ENCODE measurements around the gene SH3RF2.

Gene SH3RF2

GRCh38 chr5:145969714-145970092, 33.3 kb downstream of the SH3RF2 start:
- H3K18ac ChIP-seq (ENCODE audit: low read length): no peak overlapping the region
- no peak overlapping the region for H2AK5ac ChIP-seq (ENCODE audit: low read length)
- H2BK120ac ChIP-seq (ENCODE audit: insufficient read depth, low read length, poor library complexity): no peak overlapping the region
- no peak overlapping the region for H2BK5ac ChIP-seq (ENCODE audit: low read depth, low read length, poor library complexity)
- H4K91ac ChIP-seq (ENCODE audit: low read depth, low read length): no peak overlapping the region
- no peak overlapping the region for H2AFZ ChIP-seq (ENCODE audit: insufficient read depth, low read length, poor library complexity)
- no peak overlapping the region for H3K9ac ChIP-seq (ENCODE audit: low read length)
- H3K23ac ChIP-seq (ENCODE audit: low read length): no peak overlapping the region
- no peaks in the 10 kb centered on the region for H3K4me1 ChIP-seq (ENCODE audit: control insufficient read depth in 1 of 2, insufficient read depth in 2 of 2, low read length in 2 of 2)
- no peak overlapping the region for H3K14ac ChIP-seq (ENCODE audit: low read length)
- H3K79me1 ChIP-seq (ENCODE audit: low read length): no peaks in the 10 kb centered on the region
- H4K8ac ChIP-seq (ENCODE audit: low read depth, low read length): no peak overlapping the region
- H4K12ac ChIP-seq (ENCODE audit: low read depth, low read length): no peak overlapping the region
- no peak overlapping the region for H3K27ac ChIP-seq (ENCODE audit: low read depth, low read length)
- no peaks in the 10 kb centered on the region for H3K27me3 ChIP-seq (ENCODE audit: insufficient read depth, low read length)
- no peaks in the 10 kb centered on the region for H3K79me2 ChIP-seq (ENCODE audit: control insufficient read depth, insufficient read depth, low read length, poor library complexity)
- no peak overlapping the region for H3K4me2 ChIP-seq (ENCODE audit: low read length)
- no CpG with 5 or more reads among the region's 2 CpGs for WGBS (ENCODE audit: extremely low coverage, insufficient coverage, insufficient read length)
- no peak overlapping the region for H2BK12ac ChIP-seq (ENCODE audit: low read length)
- no peak overlapping the region for H3K4me3 ChIP-seq (ENCODE audit: low read depth, low read length)
- no peak for DNase-seq
- no peak overlapping the region for H3K4ac ChIP-seq (ENCODE audit: low read depth, low read length)
- H3K9me3 ChIP-seq (ENCODE audit: insufficient read depth, low read depth, low read length): peaks cover 5% of the 10 kb centered on the region
- H3K36me3 ChIP-seq (ENCODE audit: control insufficient read depth in 1 of 2, insufficient read depth in 2 of 2, low read length in 2 of 2): no peaks in the 10 kb centered on the region

DNA sequence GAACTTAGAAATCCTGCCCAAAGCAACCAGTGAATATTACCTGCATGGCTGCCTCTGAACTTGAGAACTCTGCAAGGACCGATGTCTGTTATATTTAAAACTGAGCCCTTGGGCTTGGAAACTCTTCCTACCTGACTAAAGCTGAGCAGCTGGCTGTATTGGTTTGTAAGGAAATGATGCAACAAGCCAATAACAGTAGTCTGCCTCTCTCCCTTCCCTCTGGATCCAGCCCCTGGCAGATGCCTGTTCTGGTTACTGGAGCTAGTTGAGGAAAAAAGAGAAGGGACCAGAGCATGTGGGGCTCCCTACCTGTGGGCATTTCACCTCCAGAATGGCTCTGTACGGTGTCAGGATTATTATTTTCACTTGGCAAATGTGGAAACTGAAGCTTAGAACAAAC, 34.7 kb downstream of the SH3RF2 start:
- Histone ChIP-seq H3K4me2 (ENCODE audit: low read length) (no peak overlapping the region), H3K23ac (ENCODE audit: low read length) (no peak overlapping the region), H3K79me1 (ENCODE audit: low read length) (no peaks in the 10 kb centered on the region), H2BK12ac (ENCODE audit: low read length) (no peak overlapping the region), H3K14ac (ENCODE audit: low read length) (no peak overlapping the region), H3K4me1 (ENCODE audit: control insufficient read depth in 1 of 2, insufficient read depth in 2 of 2, low read length in 2 of 2) (peaks cover 6% of the 10 kb centered on the region in 2 experiments), H3K27me3 (ENCODE audit: insufficient read depth, low read length) (no peaks in the 10 kb centered on the region), H3K79me2 (ENCODE audit: control insufficient read depth, insufficient read depth, low read length, poor library complexity) (no peaks in the 10 kb centered on the region), H3K4me3 (ENCODE audit: low read depth, low read length) (no peak overlapping the region), H4K8ac (ENCODE audit: low read depth, low read length) (no peak overlapping the region), H2AFZ (ENCODE audit: insufficient read depth, low read length, poor library complexity) (no peak overlapping the region), H3K27ac (ENCODE audit: low read depth, low read length) (no peak overlapping the region), H2BK5ac (ENCODE audit: low read depth, low read length, poor library complexity) (no peak overlapping the region), H2BK120ac (ENCODE audit: insufficient read depth, low read length, poor library complexity) (no peak overlapping the region), H3K4ac (ENCODE audit: low read depth, low read length) (no peak overlapping the region), H4K91ac (ENCODE audit: low read depth, low read length) (no peak overlapping the region), H3K9me3 (ENCODE audit: insufficient read depth, low read depth, low read length) (peaks cover 5% of the 10 kb centered on the region), H3K36me3 (ENCODE audit: control insufficient read depth in 1 of 2, insufficient read depth in 2 of 2, low read length in 2 of 2) (no peaks in the 10 kb centered on the region), H2AK5ac (ENCODE audit: low read length) (no peak overlapping the region), H3K9ac (ENCODE audit: low read length) (no peak overlapping the region), H3K18ac (ENCODE audit: low read length) (no peak overlapping the region), H4K12ac (ENCODE audit: low read depth, low read length) (no peak overlapping the region)
- no CpG with 5 or more reads among the region's 2 CpGs for WGBS (ENCODE audit: extremely low coverage, insufficient coverage, insufficient read length)
- DNase-seq: no peak

- no peak overlapping the region for H2BK120ac ChIP-seq (ENCODE audit: insufficient read depth, low read length, poor library complexity)
- no peak overlapping the region for H2BK12ac ChIP-seq (ENCODE audit: low read length)
- no peak overlapping the region for H3K4ac ChIP-seq (ENCODE audit: low read depth, low read length)
- no peak overlapping the region for H3K27ac ChIP-seq (ENCODE audit: low read depth, low read length)
- no peaks in the 10 kb centered on the region for H3K79me2 ChIP-seq (ENCODE audit: control insufficient read depth, insufficient read depth, low read length, poor library complexity)
- H4K12ac ChIP-seq (ENCODE audit: low read depth, low read length): no peak overlapping the region
- no peak overlapping the region for H3K4me3 ChIP-seq (ENCODE audit: low read depth, low read length)
- no peak overlapping the region for H4K8ac ChIP-seq (ENCODE audit: low read depth, low read length)
- no peak overlapping the region for H3K9ac ChIP-seq (ENCODE audit: low read length)
- H4K91ac ChIP-seq (ENCODE audit: low read depth, low read length): no peak overlapping the region
- no peaks in the 10 kb centered on the region for H3K79me1 ChIP-seq (ENCODE audit: low read length)
- no peak overlapping the region for H3K18ac ChIP-seq (ENCODE audit: low read length)
- H3K9me3 ChIP-seq (ENCODE audit: insufficient read depth, low read depth, low read length): peaks cover 5% of the 10 kb centered on the region
- DNase-seq: no peak
- no peak overlapping the region for H2AK5ac ChIP-seq (ENCODE audit: low read length)
- WGBS (ENCODE audit: extremely low coverage, insufficient coverage, insufficient read length): no CpG with 5 or more reads among the region's 1 CpG
- no peak overlapping the region for H3K23ac ChIP-seq (ENCODE audit: low read length)
- no peak overlapping the region for H3K4me2 ChIP-seq (ENCODE audit: low read length)
- H2BK5ac ChIP-seq (ENCODE audit: low read depth, low read length, poor library complexity): no peak overlapping the region
- no peaks in the 10 kb centered on the region for H3K36me3 ChIP-seq (ENCODE audit: control insufficient read depth in 1 of 2, insufficient read depth in 2 of 2, low read length in 2 of 2)
- H3K4me1 ChIP-seq (ENCODE audit: control insufficient read depth in 1 of 2, insufficient read depth in 2 of 2, low read length in 2 of 2): peaks cover 6% of the 10 kb centered on the region in 2 experiments
- H3K14ac ChIP-seq (ENCODE audit: low read length): no peak overlapping the region
- no peak overlapping the region for H2AFZ ChIP-seq (ENCODE audit: insufficient read depth, low read length, poor library complexity)
- no peaks in the 10 kb centered on the region for H3K27me3 ChIP-seq (ENCODE audit: insufficient read depth, low read length)
Observed at GRCh38 chr5:145971701-145972100, 35.3 kb downstream of the SH3RF2 start.

- no CpG with 5 or more reads among the region's 3 CpGs for WGBS (ENCODE audit: extremely low coverage, insufficient coverage, insufficient read length)
- Histone ChIP-seq H4K8ac (ENCODE audit: low read depth, low read length) (no peak overlapping the region), H3K4me1 (ENCODE audit: control insufficient read depth in 1 of 2, insufficient read depth in 2 of 2, low read length in 2 of 2) (peaks cover 6% of the 10 kb centered on the region in 2 experiments), H2BK5ac (ENCODE audit: low read depth, low read length, poor library complexity) (no peak overlapping the region), H2AK5ac (ENCODE audit: low read length) (no peak overlapping the region), H3K18ac (ENCODE audit: low read length) (no peak overlapping the region), H3K14ac (ENCODE audit: low read length) (no peak overlapping the region), H2BK120ac (ENCODE audit: insufficient read depth, low read length, poor library complexity) (no peak overlapping the region), H3K9ac (ENCODE audit: low read length) (no peak overlapping the region), H3K79me1 (ENCODE audit: low read length) (no peaks in the 10 kb centered on the region), H4K91ac (ENCODE audit: low read depth, low read length) (no peak overlapping the region), H3K36me3 (ENCODE audit: control insufficient read depth in 1 of 2, insufficient read depth in 2 of 2, low read length in 2 of 2) (no peaks in the 10 kb centered on the region), H3K79me2 (ENCODE audit: control insufficient read depth, insufficient read depth, low read length, poor library complexity) (no peaks in the 10 kb centered on the region), H4K12ac (ENCODE audit: low read depth, low read length) (no peak overlapping the region), H2AFZ (ENCODE audit: insufficient read depth, low read length, poor library complexity) (no peak overlapping the region), H3K4me3 (ENCODE audit: low read depth, low read length) (no peak overlapping the region), H3K4ac (ENCODE audit: low read depth, low read length) (no peak overlapping the region), H3K27ac (ENCODE audit: low read depth, low read length) (no peak overlapping the region), H3K27me3 (ENCODE audit: insufficient read depth, low read length) (no peaks in the 10 kb centered on the region), H3K23ac (ENCODE audit: low read length) (no peak overlapping the region), H3K4me2 (ENCODE audit: low read length) (no peak overlapping the region), H3K9me3 (ENCODE audit: insufficient read depth, low read depth, low read length) (peaks cover 5% of the 10 kb centered on the region), H2BK12ac (ENCODE audit: low read length) (no peak overlapping the region)
- DNase-seq: no peak
Observed at GRCh38 chr5:145975001-145975360, 38.6 kb downstream of the SH3RF2 start.
